ENCODE measurements around the gene SACM1L. TPM values are rescaled to one million over a fixed set of nuclear protein-coding genes. Genes with fewer than 3 reads are reported as not detected.

The SACM1L gene
- total RNA-seq, 1 experiment from 2014 or later, result 31.6 TPM

DNA sequence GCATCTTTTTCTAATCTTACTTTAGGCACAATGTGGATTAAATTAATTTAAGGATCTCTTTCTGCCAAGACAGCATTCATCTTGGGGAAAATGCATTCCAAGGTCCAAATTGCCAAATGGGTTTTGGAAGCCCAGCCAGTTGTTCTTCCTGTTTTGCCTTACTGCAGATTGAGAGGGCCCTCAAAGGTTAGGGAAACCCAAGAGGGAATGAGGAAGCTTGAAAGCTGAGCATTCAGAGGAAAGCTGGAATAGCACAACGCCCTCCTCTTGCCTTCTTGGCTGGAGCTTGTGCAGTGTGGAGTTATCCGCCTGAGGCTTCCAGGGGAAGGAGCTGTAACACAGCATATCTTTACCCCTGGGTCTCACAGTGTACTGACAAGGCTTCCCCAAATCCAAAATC lies 18.2 kb upstream of the SACM1L start:
- intact Hi-C loops (cut with micrococcal nuclease; ENCODE audit: unreplicated experiment), result no loop called here
- ChIA-PET CTCF (no interaction called here), POLR2A (no interaction called here)
- Histone ChIP-seq H3K27me3 (ENCODE audit: control insufficient read depth, insufficient read depth, low read length) (no peaks in the 10 kb centered on the region), H3K4me1 (ENCODE audit: control insufficient read depth, insufficient read depth, low read length) (no peaks in the 10 kb centered on the region; the same call in 1 of the 2 replicates), H3K27ac (ENCODE audit: low read length) (no peak overlapping the region), H3K9me3 (ENCODE audit: control insufficient read depth, insufficient read depth, low read depth, low read length) (no peaks in the 10 kb centered on the region), H3K36me3 (ENCODE audit: control insufficient read depth, insufficient read depth, low read length) (peaks cover 19% of the 10 kb centered on the region), H3K4me3 (ENCODE audit: low read depth in 2 of 2, low read length in 2 of 2) (no peak overlapping the region)
- ATAC-seq (no peak), DNase-seq (ENCODE audit: low read depth, low spot score) (no peak)
- in situ Hi-C loops (cut with HindIII; ENCODE audit: low pct_unique_long_range_greater_than_20kb, low sequenced_read_pairs), result no loop called here
- BruUV-seq (replicated peaks), result no TSS peak
- TF ChIP-seq TCF7L2 (IDR thresholded peaks at IDR 0.05; ENCODE audit: low read depth, low read length) (no peak), POLR2AphosphoS5 (IDR thresholded peaks at IDR 0.05; ENCODE audit: low read depth, low read length) (no peak), REST (IDR thresholded peaks at IDR 0.05; ENCODE audit: insufficient read depth in 1 of 2, low read depth in 2 of 2, low read length in 1 of 2) (no peak), CTCF (IDR thresholded peaks at IDR 0.05) (no peak), SIN3A (IDR thresholded peaks at IDR 0.05; ENCODE audit: borderline replicate concordance, insufficient read depth, low read depth, low read length) (no peak)

DNA sequence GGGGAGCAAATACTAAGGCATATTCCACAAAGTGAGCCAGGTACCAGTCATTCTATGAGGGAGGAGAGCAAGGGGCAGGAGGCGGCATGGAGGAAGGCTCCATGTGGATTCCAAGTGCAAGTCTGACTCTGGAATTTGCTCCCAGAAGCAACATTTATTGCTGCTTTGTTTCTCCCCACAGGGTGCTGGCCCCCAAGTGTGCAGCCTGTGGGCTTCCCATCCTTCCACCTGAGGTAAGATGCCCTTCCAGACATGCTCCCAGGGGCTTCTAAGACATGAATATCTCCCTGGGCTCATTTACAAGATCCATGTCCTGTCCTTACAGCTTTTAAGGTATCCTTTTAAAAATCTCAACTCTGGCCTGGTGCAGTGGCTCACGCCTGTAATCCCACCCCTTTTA lies 15.9 kb upstream of the SACM1L start:
- Histone ChIP-seq H3K4me1 (ENCODE audit: control insufficient read depth, insufficient read depth, low read length) (no peaks in the 10 kb centered on the region), H3K27me3 (ENCODE audit: control insufficient read depth, insufficient read depth, low read length) (no peaks in the 10 kb centered on the region), H3K4me3 (ENCODE audit: low read depth in 2 of 2, low read length in 2 of 2) (no peak overlapping the region), H3K36me3 (ENCODE audit: control insufficient read depth, insufficient read depth, low read length) (peaks cover 21% of the 10 kb centered on the region), H3K27ac (ENCODE audit: low read length) (no peak overlapping the region), H3K9me3 (ENCODE audit: control insufficient read depth, insufficient read depth, low read depth, low read length) (no peaks in the 10 kb centered on the region)
- DNase-seq (ENCODE audit: low read depth, low spot score) (no peak), ATAC-seq (no peak)
- no TSS peak for BruUV-seq (replicated peaks)
- ChIA-PET POLR2A (no interaction called here), CTCF (no interaction called here)
- intact Hi-C loops (cut with micrococcal nuclease; ENCODE audit: unreplicated experiment), result no loop called here
- TF ChIP-seq CTCF (IDR thresholded peaks at IDR 0.05), result no peak
- in situ Hi-C loops (cut with HindIII; ENCODE audit: low pct_unique_long_range_greater_than_20kb, low sequenced_read_pairs), result no loop called here

Measured in Panc1 (cell line).